ENCODE measurements around the gene CARHSP1. TPM values are rescaled to one million over a fixed set of nuclear protein-coding genes. Genes with fewer than 3 reads are reported as not detected.

The CARHSP1 gene
- total and polyA plus RNA-seq, 9 of the 15 experiments (the other 6 are each of a cell fraction or from before 2014, with no cell fraction given), result 5.8 to 114 (median 41.1) TPM

- Histone ChIP-seq H3K9me1 (ENCODE audit: control insufficient read depth, insufficient read depth, low read length) (no peaks in the 10 kb centered on the region), H2AFZ (ENCODE audit: low read depth, low read length) (no peak overlapping the region), H3K9me3 (replicated peaks; ENCODE audit: control insufficient read depth, insufficient read depth, low read depth, low read length) (no peaks in the 10 kb centered on the region), H4K20me1 (replicated peaks; ENCODE audit: control insufficient read depth, insufficient read depth, low read length) (no peaks in the 10 kb centered on the region), H3K4me1 (replicated peaks in 1 of 2; ENCODE audit: control insufficient read depth in 2 of 2, insufficient read depth in 2 of 2, low read length in 2 of 2) (peaks cover 0 to 4% of the 10 kb centered on the region in 2 experiments; a peak in 1 of 5 replicates), H3K79me2 (ENCODE audit: control insufficient read depth, insufficient read depth, low read length) (peaks cover 2% of the 10 kb centered on the region; the same call in 1 of the 3 replicates), H3K36me3 (ENCODE audit: control insufficient read depth, insufficient read depth, low read length) (peaks cover 78% of the 10 kb centered on the region; the same call in 2 of the 3 replicates), H3K4me2 (ENCODE audit: insufficient read depth, low read length) (no peak overlapping the region), H3K27me3 (ENCODE audit: control insufficient read depth in 2 of 2, insufficient read depth in 2 of 2, low read length in 2 of 2) (no peaks in the 10 kb centered on the region), H3K9ac (ENCODE audit: insufficient read depth in 1 of 2, low read depth in 2 of 2, low read length in 2 of 2) (peak overlapping the region in 1 of 2 experiments; percentile 39; a peak in 1 of 4 replicates), H3K4me3 (no peak overlapping the region), H3K27ac (ENCODE audit: extremely low read depth, low read depth, low read length) (no peak overlapping the region)
- no peak for DNase-seq (ENCODE audit: extremely low read depth in 1 of 4, low spot score in 3 of 4)
- WGBS (ENCODE audit: insufficient coverage, low coverage, missing lambda C conversion rate), result 89% methylated on average over 8 of the region's 8 CpGs
- ATAC-seq, result no peak
- no peak for FAIRE-seq
- CTCF ChIA-PET (ENCODE audit: low intra/inter-chr PET ratio), result no interaction called here
- POLR2A ChIA-PET, result interaction anchor here (1.1 to 1.2 kb wide), 2 partner anchors 12 to 26 kb away, joined by 3 to 4 read pairs; no protein-coding TSS in a partner anchor
- no peak for TF ChIP-seq CHD2 (IDR thresholded peaks at IDR 0.05; ENCODE audit: low read depth, low read length)
- 0 out of 2 replicates have a peak, but pooled peaks have one; percentile 4 for TF ChIP-seq POLR2A (conservative IDR thresholded peaks at IDR 0.05)
- intact Hi-C loops (cut with micrococcal nuclease) (no loop called here), in situ Hi-C loops (cut with MboI) (no loop called here)
- BruUV-seq (replicated peaks), result no TSS peak
These were observed 19.8 kb downstream of the CARHSP1 start for GRCh38 chr16:8848939-8849391.

GRCh38 chr16:8848231-8848938, 20.4 kb downstream of the CARHSP1 start:
- CTCF ChIA-PET (ENCODE audit: low intra/inter-chr PET ratio), result no interaction called here
- DNase-seq (ENCODE audit: extremely low read depth in 1 of 4, low spot score in 3 of 4) (peak in 1 of 4 experiments; percentile 7), FAIRE-seq (no peak), ATAC-seq (no peak)
- intact Hi-C loops (cut with micrococcal nuclease) (no loop called here), in situ Hi-C loops (cut with MboI) (no loop called here)
- Histone ChIP-seq H4K20me1 (replicated peaks; ENCODE audit: control insufficient read depth, insufficient read depth, low read length) (no peaks in the 10 kb centered on the region), H3K27ac (ENCODE audit: extremely low read depth, low read depth, low read length) (no peak overlapping the region), H3K9ac (ENCODE audit: insufficient read depth in 1 of 2, low read depth in 2 of 2, low read length in 2 of 2) (peak overlapping the region in 1 of 2 experiments; percentile 13; a peak in 1 of 4 replicates), H3K27me3 (ENCODE audit: control insufficient read depth in 2 of 2, insufficient read depth in 2 of 2, low read length in 2 of 2) (no peaks in the 10 kb centered on the region), H3K4me2 (ENCODE audit: insufficient read depth, low read length) (no peak overlapping the region), H3K9me3 (replicated peaks; ENCODE audit: control insufficient read depth, insufficient read depth, low read depth, low read length) (no peaks in the 10 kb centered on the region), H3K79me2 (ENCODE audit: control insufficient read depth, insufficient read depth, low read length) (peaks cover 2% of the 10 kb centered on the region; the same call in 1 of the 3 replicates), H3K4me1 (replicated peaks in 1 of 2; ENCODE audit: control insufficient read depth in 2 of 2, insufficient read depth in 2 of 2, low read length in 2 of 2) (peaks cover 0 to 4% of the 10 kb centered on the region in 2 experiments; a peak in 1 of 5 replicates), H2AFZ (ENCODE audit: low read depth, low read length) (no peak overlapping the region), H3K4me3 (no peak overlapping the region), H3K36me3 (ENCODE audit: control insufficient read depth, insufficient read depth, low read length) (peaks cover 74% of the 10 kb centered on the region; the same call in 2 of the 3 replicates), H3K9me1 (ENCODE audit: control insufficient read depth, insufficient read depth, low read length) (no peaks in the 10 kb centered on the region)
- no TSS peak for BruUV-seq (replicated peaks)
- 0 out of 2 replicates have a peak, but pooled peaks have one; percentile 16 for TF ChIP-seq POLR2AphosphoS5 (IDR thresholded peaks at IDR 0.05; ENCODE audit: control insufficient read depth, insufficient read depth, low read depth, low read length)
- TF ChIP-seq ZNF507 (tag; conservative IDR thresholded peaks at IDR 0.05), result no peak
- TF ChIP-seq POLR2A (conservative IDR thresholded peaks at IDR 0.05), result 0 out of 2 replicates have a peak, but pooled peaks have one; percentile 25
- TF ChIP-seq ZHX1 (conservative IDR thresholded peaks at IDR 0.05; ENCODE audit: low read length), result no peak
- TF ChIP-seq POLR2G (IDR thresholded peaks at IDR 0.05; ENCODE audit: low read depth, low read length), result 0 out of 2 replicates have a peak, but pooled peaks have one; percentile 16
- POLR2A ChIA-PET, result interaction anchor here (1.1 to 1.2 kb wide), 2 partner anchors 12 to 25 kb away, joined by 3 to 4 read pairs; no protein-coding TSS in a partner anchor
- WGBS (ENCODE audit: insufficient coverage, low coverage, missing lambda C conversion rate), result 91% methylated on average over 25 of the region's 26 CpGs

Measured in K562 (cell line).